Psoas muscle (tissue), 8 donors: ENCODE measurements around the gene PIK3C2B. TPM values are rescaled to one million over a fixed set of nuclear protein-coding genes. Genes with fewer than 3 reads are reported as not detected.
A peak's percentile ranks its signal among the peaks of the same experiment; 100 is the strongest.

Experiments used
- ATAC-seq, 4 donors: fragments of 200-7000 bp; cut with Tn5 transposase; one replicate each; pipeline ENCODE4 v1.9.1; 2020; ENCODE audit warnings: moderate library complexity in 3 of 4, mild to moderate bottlenecking in 2 of 4
- DNase-seq, 2 donors: peaks; one replicate each; pipeline ENCODE4 v3.0.0-alpha.2; 2020
- H3K27ac ChIP-seq: fragments of 200-600 bp; one replicate; pipeline ENCODE4 v1.8.0; 2022
- H3K27me3 ChIP-seq, 3 donors: fragments of 200-600 bp in 1 of 3; one replicate each; pipeline versions ENCODE4 v1.6.1 to v1.8.0; 2013 to 2022; ENCODE audit warnings: low read length in 2 of 3, mild to moderate bottlenecking in 2 of 3, moderate library complexity in 1 of 3; ENCODE audit not compliant: insufficient read depth in 3 of 3
- H3K36me3 ChIP-seq, 2 donors: fragments of 200-600 bp in 1 of 2; one replicate each; pipeline versions ENCODE4 v1.6.1 to v1.8.0; 2013 to 2022; ENCODE audit warnings: low read depth in 1 of 2, mild to moderate bottlenecking in 1 of 2, moderate library complexity in 1 of 2; ENCODE audit not compliant: insufficient read depth in 1 of 2
- H3K4me1 ChIP-seq: fragments of 200-600 bp; one replicate; pipeline ENCODE4 v1.8.0; 2022
- H3K4me3 ChIP-seq: fragments of 200-600 bp; one replicate; pipeline ENCODE4 v1.8.0; 2022; ENCODE audit warnings: mild to moderate bottlenecking
- H3K9me3 ChIP-seq: fragments of 200-600 bp; one replicate; pipeline ENCODE4 v1.8.0; 2022
- WGBS, 3 donors: extraction: QIAGEN DNeasy Blood & Tissue Kit; methylation state at CpG; one replicate each; pipeline versions ENCODE4 v1.1.6 to v1.1.7; 2013; 5-methylcytosine and 5-hydroxymethylcytosine counted together
- intact Hi-C, 2 donors: fragments of 100-400 bp; cut with DNase I; formaldehyde crosslinking; loops; one replicate each; pipeline versions ENCODE4 v1.11.0 to v1.14.2; 2022
- polyA plus RNA-seq, 3 donors: library from polyadenylated mRNA; stranded (reverse); fragments of 200-250 nt; gene quantifications; one replicate each; pipeline ENCODE4 v1.2.3, GENCODE V29; 2013
- total RNA-seq, 4 donors: library from RNA; stranded (reverse); fragmentation: NEBNext Ultra II Directional in 2 of 4; extraction: Animal tissue kit (Norgen Biotek cat#: 25700) in 2 of 4; gene quantifications; one replicate each; pipeline versions ENCODE4 v1.2.1 to v1.2.4, GENCODE V29; 2021 to 2023
- TF ChIP-seq, protein P1 (sequence below): fragments of 200-600 bp; IDR thresholded peaks from one replicate; pipeline ENCODE4 v1.8.0; 2022; ENCODE audit warnings: antibody characterized with exemption
- donor health status: healthy with polysubstance abuse.
- donor health status: DM: no; HTN: no; CAD: no; lungs with moderate emphysema.
- donor health status: Bipolar disorder and iron deficiency.
- donor health status: healthy.
- donor health status: DM: yes; HTN: yes; CAD: no.
- donor health status: DM: no; HTN: no; CAD: no.
- donor health status: DM: no; HTN: no; CAD: no.
- donor health status: DM: yes; HTN: yes; CAD: no.

Gene PIK3C2B
- total and polyA plus RNA-seq, 7 donors = 1.9 to 20.9 (median 8.2) TPM

DNA sequence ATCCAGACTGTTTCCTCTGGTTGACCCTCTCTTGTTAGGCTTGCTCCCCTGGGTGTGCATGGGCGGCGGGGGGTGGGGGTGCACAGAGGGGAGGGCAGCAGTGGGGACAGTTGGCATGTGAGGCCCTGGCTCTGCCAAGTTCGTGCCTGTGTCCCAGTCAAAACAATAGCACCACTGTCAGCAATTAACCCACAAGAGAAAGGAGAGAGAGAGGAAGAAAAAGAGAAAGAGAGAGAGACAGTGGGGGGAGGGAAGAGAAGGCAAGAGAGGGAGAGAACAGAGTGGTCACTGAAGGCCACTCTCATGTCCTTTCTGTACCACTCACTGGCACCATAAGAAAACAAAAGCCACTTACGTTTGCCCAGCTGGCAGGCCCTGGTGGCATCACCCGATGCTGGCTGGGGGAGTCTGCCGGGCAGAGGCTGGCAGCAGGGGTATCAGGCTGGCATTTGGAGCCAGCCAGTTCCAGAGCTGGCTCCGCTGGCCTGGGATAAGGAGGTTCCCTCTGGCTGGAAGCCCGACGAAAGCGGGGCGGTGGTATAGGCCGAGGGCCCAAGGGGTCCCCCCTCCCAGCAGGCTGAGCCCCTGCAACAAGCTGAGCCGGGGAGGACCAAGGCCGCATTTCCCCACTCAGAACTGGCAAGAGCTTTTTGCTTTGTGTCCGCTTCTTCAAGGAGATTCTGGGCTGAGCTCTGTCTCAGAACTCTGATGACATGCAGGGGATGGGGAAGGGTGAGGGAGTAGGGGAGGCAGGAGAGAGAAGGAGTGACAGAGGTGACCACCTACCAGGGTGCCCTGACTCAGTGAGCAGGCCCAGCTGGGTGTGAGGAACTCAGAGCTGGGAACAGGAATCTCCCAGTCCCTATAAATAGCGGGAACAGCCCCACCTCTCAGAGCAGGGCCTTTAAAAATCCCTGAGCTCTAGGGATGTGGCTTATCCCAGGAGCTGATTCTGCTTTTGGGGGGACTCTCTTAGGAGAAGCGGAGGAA is 27.9 kb downstream of the PIK3C2B start:
- TF ChIP-seq, protein P1, sequence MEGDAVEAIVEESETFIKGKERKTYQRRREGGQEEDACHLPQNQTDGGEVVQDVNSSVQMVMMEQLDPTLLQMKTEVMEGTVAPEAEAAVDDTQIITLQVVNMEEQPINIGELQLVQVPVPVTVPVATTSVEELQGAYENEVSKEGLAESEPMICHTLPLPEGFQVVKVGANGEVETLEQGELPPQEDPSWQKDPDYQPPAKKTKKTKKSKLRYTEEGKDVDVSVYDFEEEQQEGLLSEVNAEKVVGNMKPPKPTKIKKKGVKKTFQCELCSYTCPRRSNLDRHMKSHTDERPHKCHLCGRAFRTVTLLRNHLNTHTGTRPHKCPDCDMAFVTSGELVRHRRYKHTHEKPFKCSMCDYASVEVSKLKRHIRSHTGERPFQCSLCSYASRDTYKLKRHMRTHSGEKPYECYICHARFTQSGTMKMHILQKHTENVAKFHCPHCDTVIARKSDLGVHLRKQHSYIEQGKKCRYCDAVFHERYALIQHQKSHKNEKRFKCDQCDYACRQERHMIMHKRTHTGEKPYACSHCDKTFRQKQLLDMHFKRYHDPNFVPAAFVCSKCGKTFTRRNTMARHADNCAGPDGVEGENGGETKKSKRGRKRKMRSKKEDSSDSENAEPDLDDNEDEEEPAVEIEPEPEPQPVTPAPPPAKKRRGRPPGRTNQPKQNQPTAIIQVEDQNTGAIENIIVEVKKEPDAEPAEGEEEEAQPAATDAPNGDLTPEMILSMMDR = no peak
- Histone ChIP-seq H3K4me3 (peak overlapping the region; percentile 67), H3K36me3 (peaks cover 0 to 10% of the 10 kb centered on the region in 2 donors), H3K27ac (peak overlapping the region; percentile 82), H3K9me3 (no peaks in the 10 kb centered on the region), H3K27me3 (no peaks in the 10 kb centered on the region), H3K4me1 (peaks cover 60% of the 10 kb centered on the region)
- WGBS, 3 donors = 14 to 30% (median 15%) methylated on average over 17 of the region's 17 CpGs
- ATAC-seq = peak; percentile 84 to 96 (median 92)
- DNase-seq = peak; percentile 39 to 80
- intact Hi-C loops = loop anchor here in 1 of 2 donors (2.0 kb wide), 1 partner anchor 16 kb away; no protein-coding TSS in a partner anchor

DNA sequence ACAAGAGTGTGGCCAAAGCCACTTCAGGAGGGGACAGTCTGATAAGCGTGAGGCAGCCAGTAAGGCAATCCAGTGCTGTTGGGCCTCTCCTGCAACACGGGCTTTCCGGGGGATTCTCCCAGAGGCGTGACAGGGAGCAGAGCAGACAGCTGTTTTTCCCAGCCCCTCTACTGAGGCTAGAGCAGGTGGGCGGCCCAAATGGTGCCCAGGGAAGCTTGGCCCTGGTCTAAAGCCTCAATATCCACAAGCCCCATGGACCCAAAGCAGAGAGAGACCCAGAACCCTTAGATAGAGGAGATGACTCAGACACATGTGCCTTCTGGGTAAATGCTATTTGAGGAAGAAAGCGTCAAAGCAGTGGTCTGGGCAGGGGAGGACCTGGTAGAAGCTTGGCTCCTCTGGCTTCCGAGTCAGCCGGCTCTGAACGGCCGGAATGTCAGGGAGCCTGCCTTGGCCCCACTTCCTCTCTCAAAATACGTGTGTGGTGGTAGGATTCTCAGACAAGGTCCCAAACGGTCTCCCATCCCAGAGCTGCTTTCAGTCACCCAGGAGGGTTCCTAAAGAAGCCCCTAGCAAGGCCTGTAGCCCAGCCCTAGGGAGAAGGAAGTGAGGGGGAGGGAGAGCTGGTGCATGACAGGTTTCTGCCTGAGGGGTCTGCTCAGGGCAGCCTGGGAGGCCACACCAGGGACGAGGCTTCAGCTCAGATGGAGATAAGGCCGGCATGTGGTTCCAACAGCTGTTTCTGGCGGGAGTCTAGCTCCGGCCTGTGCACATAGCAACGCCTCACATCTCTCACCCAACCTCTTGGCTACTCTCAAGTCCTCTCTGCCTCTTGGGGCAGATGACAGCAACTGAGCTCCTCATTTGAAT is 28.8 kb downstream of the PIK3C2B start:
- DNase-seq (peak in 1 of 2 donors; percentile 56), ATAC-seq (peak; percentile 31 to 54 (median 48))
- Histone ChIP-seq H3K27me3 (no peaks in the 10 kb centered on the region), H3K36me3 (peaks cover 0 to 13% of the 10 kb centered on the region in 2 donors), H3K4me1 (peaks cover 65% of the 10 kb centered on the region), H3K27ac (peak overlapping the region; percentile 82), H3K9me3 (no peaks in the 10 kb centered on the region), H3K4me3 (peak overlapping the region; percentile 67)
- TF ChIP-seq, protein P1 = no peak
- intact Hi-C loops = loop anchor here in 1 of 2 donors (2.0 kb wide), 1 partner anchor 15 kb away; no protein-coding TSS in a partner anchor
- WGBS, 3 donors = 13 to 20% (median 17%) methylated on average over 16 to 17 of the region's 17 CpGs

DNA sequence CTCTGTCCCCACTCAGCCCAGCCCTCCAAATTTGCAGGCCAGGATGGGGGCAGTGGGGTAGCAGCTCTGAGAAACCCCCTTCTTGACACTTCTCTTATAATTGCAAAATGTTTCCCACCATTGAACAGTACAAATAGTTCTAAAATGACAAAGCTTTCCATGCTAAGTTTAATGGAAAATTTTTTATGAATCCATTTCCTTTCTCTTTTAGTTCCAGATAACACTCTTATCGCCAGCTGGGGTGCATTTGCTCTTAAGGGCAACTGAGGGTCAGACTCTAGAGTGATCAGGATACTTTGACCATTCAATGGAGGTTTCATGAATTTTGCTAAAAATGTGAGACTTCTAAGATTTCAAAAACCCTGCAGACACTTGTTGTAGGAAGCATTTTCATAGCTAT is 29.9 kb downstream of the PIK3C2B start:
- WGBS, 3 donors = 58 to 73% (median 71%) methylated on average over 1 of the region's 1 CpG
- ATAC-seq (no peak), DNase-seq (no peak)
- TF ChIP-seq, protein P1 = no peak
- H3K36me3 ChIP-seq = peaks cover 0 to 23% of the 10 kb centered on the region in 2 donors
- no peaks in the 10 kb centered on the region for H3K9me3 ChIP-seq
- peaks cover 66% of the 10 kb centered on the region for H3K4me1 ChIP-seq
- H3K27ac ChIP-seq = peak overlapping the region; percentile 82
- no peak overlapping the region for H3K4me3 ChIP-seq
- intact Hi-C loops = no loop called here
- no peaks in the 10 kb centered on the region for H3K27me3 ChIP-seq

DNA sequence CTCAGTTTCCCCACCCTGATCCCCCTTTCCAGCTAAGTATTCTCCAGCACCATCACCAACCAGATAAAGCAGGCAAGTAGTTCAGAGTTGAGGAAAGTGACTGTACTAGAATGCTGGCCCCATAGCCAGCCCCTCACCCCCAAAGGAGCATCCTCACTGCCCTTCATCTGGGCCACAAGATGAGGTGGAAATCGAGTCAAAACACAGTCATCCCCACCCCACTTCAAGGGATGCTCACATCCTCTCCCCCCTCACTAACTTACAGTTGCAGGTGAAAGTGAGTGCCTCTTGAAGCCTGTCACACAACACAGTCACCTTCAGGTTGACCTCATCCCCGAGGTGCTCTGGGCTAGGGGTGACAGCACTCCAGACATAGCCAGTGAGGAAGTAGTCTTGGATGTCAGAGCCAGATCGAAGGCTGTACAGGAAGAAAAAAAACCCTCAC is 30.4 kb downstream of the PIK3C2B start:
- TF ChIP-seq, protein P1 = no peak
- Histone ChIP-seq H3K4me3 (no peak overlapping the region), H3K27ac (peak overlapping the region; percentile 82), H3K4me1 (peaks cover 68% of the 10 kb centered on the region), H3K36me3 (peaks cover 0 to 28% of the 10 kb centered on the region in 2 donors), H3K27me3 (no peaks in the 10 kb centered on the region), H3K9me3 (no peaks in the 10 kb centered on the region)
- ATAC-seq (no peak), DNase-seq (no peak)
- intact Hi-C loops = no loop called here
- 20 to 35% (median 32%) methylated on average over 3 of the region's 3 CpGs for WGBS, 3 donors
